Stimulated activated effector memory CD8-positive, alpha-beta T cell treated with anti-CD3 and anti-CD28 coated beads, Interleukin-12 subunit alpha, Interleukin-12 subunit beta, amount 100 ng/mL, for 72 hours (primary cell): Measurements from ENCODE around the gene DPF3.
"Not testable (repeated sequence)": the region's sequence is repeated elsewhere in the genome, so short reads cannot be mapped to it uniquely, and the experiment has no call there.

Experiments
- ATAC-seq: fragments of 150-1000 bp; cut with Tn5 transposase; 2 replicates; pipeline ENCODE4 v1.10.0; 2021
- DNase-seq, 2 donors: peaks; one replicate each; pipeline ENCODE4 v3.0.0; 2021 to 2022; ENCODE audit warnings: low spot score in 2 of 2
- H3K27ac Mint-ChIP-seq: one replicate; pipeline ENCODE4 v1.8.0; 2022; ENCODE audit warnings: mild to moderate bottlenecking, mixed read lengths
- H3K36me3 Mint-ChIP-seq: one replicate; pipeline ENCODE4 v1.8.0; 2022; ENCODE audit warnings: mild to moderate bottlenecking, mixed read lengths
- H3K4me1 Mint-ChIP-seq: one replicate; pipeline ENCODE4 v1.8.0; 2022; ENCODE audit warnings: mixed read lengths
- H3K4me3 Mint-ChIP-seq: one replicate; pipeline ENCODE4 v1.8.0; 2022; ENCODE audit warnings: mild to moderate bottlenecking, mixed read lengths
- H3K9me3 Mint-ChIP-seq: one replicate; pipeline ENCODE4 v1.8.0; 2022; ENCODE audit warnings: mixed read lengths

Gene DPF3

GRCh38 chr14:72766296-72766695 lies 127.6 kb downstream of the DPF3 start:
- no peaks in the 10 kb centered on the region for H3K4me1 Mint-ChIP-seq

GRCh38 chr14:72763892-72764291 lies 130.0 kb downstream of the DPF3 start:
- Mint-ChIP-seq H3K27ac (no peak overlapping the region), H3K9me3 (peaks cover 28% of the 10 kb centered on the region), H3K4me1 (no peaks in the 10 kb centered on the region), H3K36me3 (no peaks in the 10 kb centered on the region), H3K4me3 (no peak overlapping the region)
- no peak for ATAC-seq
- peak in 1 of 2 donors; percentile 23 for DNase-seq

More at GRCh38 chr14:72766296-72766695, 127.6 kb downstream of the DPF3 start:
- Mint-ChIP-seq H3K36me3 (no peaks in the 10 kb centered on the region), H3K4me3 (no peak overlapping the region), H3K9me3 (peaks cover 12% of the 10 kb centered on the region), H3K27ac (no peak overlapping the region)
- DNase-seq = peak in 1 of 2 donors; percentile 32
- ATAC-seq = no peak

GRCh38 chr14:72759670-72760069 lies 134.2 kb downstream of the DPF3 start:
- peaks cover 30% of the 10 kb centered on the region for H3K9me3 Mint-ChIP-seq
- H3K36me3 Mint-ChIP-seq = no peaks in the 10 kb centered on the region
- no peak overlapping the region for H3K4me3 Mint-ChIP-seq
- ATAC-seq = no peak
- no peak for DNase-seq
- H3K4me1 Mint-ChIP-seq = no peaks in the 10 kb centered on the region
- no peak overlapping the region for H3K27ac Mint-ChIP-seq

- ATAC-seq (no peak), DNase-seq (no peak)
- H3K27ac Mint-ChIP-seq = no peak overlapping the region
- H3K4me1 Mint-ChIP-seq = no peaks in the 10 kb centered on the region
- H3K36me3 Mint-ChIP-seq = no peaks in the 10 kb centered on the region
- H3K4me3 Mint-ChIP-seq = no peak overlapping the region
- H3K9me3 Mint-ChIP-seq = peaks cover 30% of the 10 kb centered on the region
Measured at GRCh38 chr14:72758993-72759392, 134.9 kb downstream of the DPF3 start.

GRCh38 chr14:72758420-72758819 lies 135.5 kb downstream of the DPF3 start:
- no peak for ATAC-seq
- H3K4me1 Mint-ChIP-seq = no peaks in the 10 kb centered on the region
- DNase-seq = peak in 1 of 2 donors; percentile 23
- no peak overlapping the region for H3K4me3 Mint-ChIP-seq
- H3K27ac Mint-ChIP-seq = no peak overlapping the region
- no peaks in the 10 kb centered on the region for H3K36me3 Mint-ChIP-seq
- peaks cover 30% of the 10 kb centered on the region for H3K9me3 Mint-ChIP-seq

- no peak overlapping the region for H3K27ac Mint-ChIP-seq
- peaks cover 30% of the 10 kb centered on the region for H3K9me3 Mint-ChIP-seq
- no peaks in the 10 kb centered on the region for H3K36me3 Mint-ChIP-seq
- no peak for DNase-seq
- no peak for ATAC-seq
- H3K4me3 Mint-ChIP-seq = no peak overlapping the region
- H3K4me1 Mint-ChIP-seq = no peaks in the 10 kb centered on the region
Measured at GRCh38 chr14:72756967-72757366, 136.9 kb downstream of the DPF3 start.

GRCh38 chr14:72755766-72756165 lies 138.1 kb downstream of the DPF3 start:
- H3K4me3 Mint-ChIP-seq = no peak overlapping the region
- H3K27ac Mint-ChIP-seq = no peak overlapping the region
- peaks cover 28% of the 10 kb centered on the region for H3K9me3 Mint-ChIP-seq
- no peaks in the 10 kb centered on the region for H3K4me1 Mint-ChIP-seq
- ATAC-seq (no peak), DNase-seq (peak in 1 of 2 donors; percentile 26)
- no peaks in the 10 kb centered on the region for H3K36me3 Mint-ChIP-seq

- no peaks in the 10 kb centered on the region for H3K36me3 Mint-ChIP-seq
- peak in 1 of 2 donors; percentile 22 for DNase-seq
- no peak overlapping the region for H3K4me3 Mint-ChIP-seq
- ATAC-seq = no peak
- H3K9me3 Mint-ChIP-seq = peaks cover 22% of the 10 kb centered on the region
- H3K4me1 Mint-ChIP-seq = no peaks in the 10 kb centered on the region
- no peak overlapping the region for H3K27ac Mint-ChIP-seq
Measured at GRCh38 chr14:72754949-72755348, 139.0 kb downstream of the DPF3 start.

GRCh38 chr14:72753879-72754400 lies 140.0 kb downstream of the DPF3 start:
- peaks cover 12% of the 10 kb centered on the region for H3K9me3 Mint-ChIP-seq
- peak in 1 of 2 donors; percentile 20 for DNase-seq
- H3K27ac Mint-ChIP-seq = no peak overlapping the region
- H3K4me1 Mint-ChIP-seq = no peaks in the 10 kb centered on the region
- H3K36me3 Mint-ChIP-seq = no peaks in the 10 kb centered on the region
- no peak overlapping the region for H3K4me3 Mint-ChIP-seq
- no peak for ATAC-seq

- ATAC-seq (no peak), DNase-seq (peak in 1 of 2 donors; percentile 28)
- H3K4me3 Mint-ChIP-seq = no peak overlapping the region
- peaks cover 8% of the 10 kb centered on the region for H3K9me3 Mint-ChIP-seq
- no peaks in the 10 kb centered on the region for H3K36me3 Mint-ChIP-seq
- H3K4me1 Mint-ChIP-seq = no peaks in the 10 kb centered on the region
- H3K27ac Mint-ChIP-seq = no peak overlapping the region
Measured at GRCh38 chr14:72753044-72753710, 140.7 kb downstream of the DPF3 start.

- no peak overlapping the region for H3K4me3 Mint-ChIP-seq
- DNase-seq (peak in 1 of 2 donors; percentile 37), ATAC-seq (peak; percentile 62)
Measured at GRCh38 chr14:72752034-72752412, 141.9 kb downstream of the DPF3 start.

GRCh38 chr14:72751276-72752033 lies 142.4 kb downstream of the DPF3 start:
- peaks cover 6% of the 10 kb centered on the region for H3K9me3 Mint-ChIP-seq
- H3K27ac Mint-ChIP-seq = no peak overlapping the region
- no peaks in the 10 kb centered on the region for H3K36me3 Mint-ChIP-seq
- no peak for ATAC-seq
- DNase-seq = peak in 1 of 2 donors; percentile 18
- H3K4me1 Mint-ChIP-seq = no peaks in the 10 kb centered on the region
- H3K4me3 Mint-ChIP-seq = no peak overlapping the region

More at GRCh38 chr14:72752034-72752412, 141.9 kb downstream of the DPF3 start:
- Mint-ChIP-seq H3K9me3 (peaks cover 6% of the 10 kb centered on the region), H3K36me3 (no peaks in the 10 kb centered on the region), H3K4me1 (no peaks in the 10 kb centered on the region), H3K27ac (no peak overlapping the region)

- not testable (repeated sequence) for H3K4me1 Mint-ChIP-seq, H3K9me3 Mint-ChIP-seq, ATAC-seq, H3K4me3 Mint-ChIP-seq, H3K36me3 Mint-ChIP-seq, H3K27ac Mint-ChIP-seq
- peak in 1 of 2 donors; percentile 17 for DNase-seq
Measured at GRCh38 chr14:72748921-72749320, 145.0 kb downstream of the DPF3 start.

- no peaks in the 10 kb centered on the region for H3K36me3 Mint-ChIP-seq
- no peak for ATAC-seq
- H3K4me3 Mint-ChIP-seq = no peak overlapping the region
- peaks cover 6% of the 10 kb centered on the region for H3K9me3 Mint-ChIP-seq
- no peaks in the 10 kb centered on the region for H3K4me1 Mint-ChIP-seq
- no peak overlapping the region for H3K27ac Mint-ChIP-seq
- no peak for DNase-seq
Measured at GRCh38 chr14:72747652-72748051, 146.2 kb downstream of the DPF3 start.

- DNase-seq (peak in 1 of 2 donors; percentile 34), ATAC-seq (no peak)
- no peak overlapping the region for H3K4me3 Mint-ChIP-seq
- H3K27ac Mint-ChIP-seq = no peak overlapping the region
- H3K36me3 Mint-ChIP-seq = no peaks in the 10 kb centered on the region
- H3K9me3 Mint-ChIP-seq = peaks cover 6% of the 10 kb centered on the region
- no peaks in the 10 kb centered on the region for H3K4me1 Mint-ChIP-seq
Measured at GRCh38 chr14:72745991-72746980, 147.6 kb downstream of the DPF3 start.
